ENCODE data around the gene NCF4. TPM values are rescaled to one million over a fixed set of nuclear protein-coding genes. Genes with fewer than 3 reads are reported as not detected.

The NCF4 gene
- polyA plus RNA-seq, 3 donors = 206 to 249 (median 209) TPM

GRCh38 chr22:36814801-36815200 is 46.0 kb upstream of the NCF4 start:
- peaks cover 0 to 6% of the 10 kb centered on the region in 2 donors for H3K36me3 Mint-ChIP-seq
- Histone ChIP-seq H2AFZ (ENCODE audit: insufficient read depth, low read depth, low read length, poor library complexity, severe bottlenecking) (no peak overlapping the region), H3K9ac (ENCODE audit: insufficient read depth, low read length, poor library complexity, severe bottlenecking) (no peak overlapping the region), H3K9me3 (replicated peaks in 1 of 2; ENCODE audit: control insufficient read depth in 1 of 2, insufficient read depth in 1 of 2, low read length in 2 of 2) (peaks cover 0 to 22% of the 10 kb centered on the region in 2 donors), H3K27me3 (ENCODE audit: control insufficient read depth in 2 of 2, insufficient read depth in 2 of 2, low read length in 2 of 2) (peaks cover 50 to 70% of the 10 kb centered on the region in 2 donors), H4K20me1 (ENCODE audit: insufficient read depth, low read length) (no peaks in the 10 kb centered on the region), H3K27ac (ENCODE audit: low read depth in 1 of 2, low read length in 2 of 2) (no peak overlapping the region), H3K4me3 (replicated peaks in 1 of 3; ENCODE audit: low read depth in 2 of 3, low read length in 3 of 3) (no peak overlapping the region), H3K79me2 (ENCODE audit: insufficient read depth, low read length) (no peaks in the 10 kb centered on the region), H3K36me3 (replicated peaks in 1 of 2; ENCODE audit: control insufficient read depth in 1 of 2, insufficient read depth in 2 of 2, low read length in 2 of 2) (no peaks in the 10 kb centered on the region), H3K4me2 (replicated peaks; ENCODE audit: extremely low read depth, low read length, poor library complexity, severe bottlenecking) (no peak overlapping the region), H3K4me1 (ENCODE audit: control insufficient read depth in 1 of 2, insufficient read depth in 2 of 2, low read length in 2 of 2) (peaks cover 9 to 11% of the 10 kb centered on the region in 2 donors)
- H3K27me3 Mint-ChIP-seq (ENCODE audit: low read depth in 3 of 3) = peaks cover 73 to 82% (median 81%) of the 10 kb centered on the region in 3 donors
- H3K27ac Mint-ChIP-seq = no peak overlapping the region
- DNase-seq = no peak
- WGBS (ENCODE audit: insufficient coverage) = 78% methylated on average over 6 of the region's 10 CpGs
- H3K4me3 Mint-ChIP-seq = peak overlapping the region in 1 of 2 donors; percentile 81
- H3K4me1 Mint-ChIP-seq = peaks cover 7% of the 10 kb centered on the region
- H3K9me3 Mint-ChIP-seq = peaks cover 0 to 10% (median 2%) of the 10 kb centered on the region in 7 donors
- intact Hi-C loops (cut with micrococcal nuclease) = no loop called here
- no peak for TF ChIP-seq CTCF (IDR thresholded peaks at IDR 0.05)

GRCh38 chr22:36815558-36816338 is 45.1 kb upstream of the NCF4 start:
- peaks cover 9 to 11% of the 10 kb centered on the region in 2 donors for H3K4me1 ChIP-seq (ENCODE audit: control insufficient read depth in 1 of 2, insufficient read depth in 2 of 2, low read length in 2 of 2)
- Mint-ChIP-seq H3K4me3 (peak overlapping the region in 1 of 2 donors; percentile 81), H3K36me3 (peaks cover 0 to 6% of the 10 kb centered on the region in 2 donors), H3K4me1 (peaks cover 7% of the 10 kb centered on the region), H3K27ac (no peak overlapping the region), H3K9me3 (peaks cover 0 to 10% (median 2%) of the 10 kb centered on the region in 7 donors), H3K27me3 (ENCODE audit: low read depth in 3 of 3) (peaks cover 79 to 89% (median 89%) of the 10 kb centered on the region in 3 donors)
- H3K79me2 ChIP-seq (ENCODE audit: insufficient read depth, low read length) = no peaks in the 10 kb centered on the region
- H2AFZ ChIP-seq (ENCODE audit: insufficient read depth, low read depth, low read length, poor library complexity, severe bottlenecking) = no peak overlapping the region
- H3K9me3 ChIP-seq (replicated peaks in 1 of 2; ENCODE audit: control insufficient read depth in 1 of 2, insufficient read depth in 1 of 2, low read length in 2 of 2) = peaks cover 0 to 22% of the 10 kb centered on the region in 2 donors
- no peaks in the 10 kb centered on the region for H3K36me3 ChIP-seq (replicated peaks in 1 of 2; ENCODE audit: control insufficient read depth in 1 of 2, insufficient read depth in 2 of 2, low read length in 2 of 2)
- TF ChIP-seq CTCF (IDR thresholded peaks at IDR 0.05) = no peak
- 0% methylated on average over 3 of the region's 8 CpGs for WGBS (ENCODE audit: insufficient coverage)
- H3K9ac ChIP-seq (ENCODE audit: insufficient read depth, low read length, poor library complexity, severe bottlenecking) = no peak overlapping the region
- no peak overlapping the region for H3K27ac ChIP-seq (ENCODE audit: low read depth in 1 of 2, low read length in 2 of 2)
- H4K20me1 ChIP-seq (ENCODE audit: insufficient read depth, low read length) = no peaks in the 10 kb centered on the region
- peaks cover 55 to 80% of the 10 kb centered on the region in 2 donors for H3K27me3 ChIP-seq (ENCODE audit: control insufficient read depth in 2 of 2, insufficient read depth in 2 of 2, low read length in 2 of 2)
- H3K4me2 ChIP-seq (replicated peaks; ENCODE audit: extremely low read depth, low read length, poor library complexity, severe bottlenecking) = no peak overlapping the region
- no peak for DNase-seq
- intact Hi-C loops (cut with micrococcal nuclease) = no loop called here
- no peak overlapping the region for H3K4me3 ChIP-seq (replicated peaks in 1 of 3; ENCODE audit: low read depth in 2 of 3, low read length in 3 of 3)

All from CD14-positive monocyte (primary cell).